GM11168 (cell line): Measurements from ENCODE around the gene ZDHHC4.

Source experiments
- in situ Hi-C: fragments of 300-500 bp; cut with MboI; formaldehyde crosslinking; loops from one replicate; pipeline ENCODE4 v1.12.0; 2022; ENCODE audit warnings: low sequenced_read_pairs; ENCODE audit not compliant: unreplicated experiment

ZDHHC4 gene

DNA sequence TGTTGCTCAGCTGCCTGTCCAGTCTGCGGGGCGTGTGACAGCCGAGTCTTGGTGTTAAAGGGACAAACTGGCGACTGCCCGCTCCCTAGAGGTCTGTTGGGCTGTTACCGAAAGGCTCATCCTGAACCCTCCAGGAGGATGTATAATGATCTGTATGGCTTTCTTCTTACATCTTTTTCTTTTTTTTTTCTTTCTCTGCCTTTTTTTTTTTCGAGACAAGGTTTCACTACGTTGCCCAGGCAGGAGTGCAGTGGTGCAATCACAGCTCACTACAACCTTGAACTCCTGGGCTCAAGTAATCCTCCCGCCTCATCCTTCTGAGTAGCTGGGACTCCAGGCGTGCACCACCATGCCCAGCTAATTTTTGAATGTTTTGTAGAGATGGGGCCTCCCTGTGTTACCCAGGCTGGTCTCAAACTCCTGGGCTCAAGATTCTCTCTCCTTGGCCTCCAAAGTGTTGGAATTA lies 13.4 kb downstream of the ZDHHC4 start:
- in situ Hi-C loops = loop anchor here (25.0 kb wide), 2 partner anchors 247 to 347 kb away; partner anchors contain the start of gene CCZ1B

- in situ Hi-C loops = no loop called here
These were observed 22.8 kb downstream of the ZDHHC4 start for GRCh38 chr7:6600093-6600492.

DNA sequence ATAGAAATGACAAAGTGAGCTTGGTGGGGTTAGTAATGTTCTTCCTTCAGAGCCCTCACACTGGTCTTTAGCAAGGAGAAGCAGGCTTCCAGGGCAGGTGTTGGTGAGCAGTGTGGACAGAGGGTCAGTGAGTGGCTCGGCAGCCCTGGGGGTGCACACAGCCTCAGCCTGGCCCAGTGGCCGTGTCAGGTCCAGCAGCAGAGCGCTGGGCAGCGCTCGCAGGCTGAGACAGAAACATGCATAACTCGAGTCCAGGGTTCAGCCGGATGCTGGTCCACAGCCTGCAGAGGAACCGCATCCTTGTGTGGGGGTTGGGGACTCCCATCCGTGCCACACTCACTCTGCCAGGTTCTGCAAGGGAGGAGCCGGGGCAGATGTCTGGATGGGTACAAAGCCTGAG lies 27.2 kb downstream of the ZDHHC4 start:
- in situ Hi-C loops = no loop called here

GRCh38 chr7:6606866-6607583 lies 29.8 kb downstream of the ZDHHC4 start:
- in situ Hi-C loops = no loop called here

DNA sequence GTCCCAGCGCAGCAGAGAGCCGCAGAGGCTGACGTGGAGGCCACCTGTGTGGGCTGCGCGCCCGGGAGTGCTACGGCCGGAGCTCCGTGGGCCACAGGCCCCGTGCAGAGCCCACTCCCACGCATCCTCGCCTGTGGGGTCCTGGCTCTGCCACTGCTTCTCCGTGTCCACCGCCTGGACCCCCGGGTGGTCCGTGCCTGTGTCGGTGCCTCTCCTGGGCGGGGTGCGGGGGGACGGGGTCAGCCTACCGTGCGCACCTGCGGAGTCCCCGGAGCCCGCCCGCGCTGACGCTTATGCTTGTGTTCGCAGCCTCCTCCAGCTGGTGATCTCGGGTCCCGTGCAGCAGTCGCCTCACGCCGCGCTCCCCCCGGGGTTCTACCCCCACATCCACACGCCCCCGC lies 30.4 kb downstream of the ZDHHC4 start:
- in situ Hi-C loops = no loop called here

- in situ Hi-C loops = no loop called here
These were observed 30.8 kb downstream of the ZDHHC4 start for GRCh38 chr7:6608081-6608480.

DNA sequence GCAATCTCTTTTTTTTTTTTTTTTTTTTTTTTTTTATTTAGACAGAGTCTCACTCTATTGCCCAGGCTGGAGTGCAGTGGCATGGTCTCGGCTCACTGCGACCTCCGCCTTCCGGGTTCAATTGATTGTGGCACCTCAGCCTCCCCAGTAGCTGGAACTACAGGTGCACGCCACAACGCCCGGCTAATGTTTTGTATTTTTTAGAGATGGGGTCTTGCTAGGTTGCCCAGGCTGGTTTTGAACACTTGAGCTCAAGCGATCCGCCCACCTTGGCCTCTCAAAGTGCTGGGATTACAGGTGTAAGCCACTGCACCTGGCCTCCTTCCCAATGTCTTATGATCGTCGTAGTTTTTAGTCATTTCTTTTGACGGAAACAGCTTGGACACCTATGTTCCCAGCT lies 31.5 kb downstream of the ZDHHC4 start:
- in situ Hi-C loops = no loop called here

DNA sequence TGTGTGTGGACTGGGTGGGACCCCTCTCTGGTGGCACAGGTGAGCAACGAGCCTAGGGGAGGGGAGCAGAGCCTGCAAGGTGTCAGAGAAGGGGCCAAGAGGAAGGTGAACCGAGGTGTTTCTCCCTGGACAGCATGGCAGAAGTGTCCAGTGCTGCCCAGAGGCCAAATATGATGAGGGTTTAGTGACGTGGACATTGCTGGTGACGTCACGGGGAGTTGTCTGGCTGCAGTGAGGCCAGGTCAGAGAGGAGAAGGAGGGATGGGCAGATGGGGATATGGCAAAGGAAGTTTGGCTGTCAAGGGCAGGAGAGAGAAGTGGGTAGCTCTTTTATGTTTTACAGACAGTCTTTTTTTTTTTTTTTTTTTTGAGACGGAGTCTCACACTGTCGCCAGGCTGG lies 35.6 kb downstream of the ZDHHC4 start:
- in situ Hi-C loops = no loop called here

DNA sequence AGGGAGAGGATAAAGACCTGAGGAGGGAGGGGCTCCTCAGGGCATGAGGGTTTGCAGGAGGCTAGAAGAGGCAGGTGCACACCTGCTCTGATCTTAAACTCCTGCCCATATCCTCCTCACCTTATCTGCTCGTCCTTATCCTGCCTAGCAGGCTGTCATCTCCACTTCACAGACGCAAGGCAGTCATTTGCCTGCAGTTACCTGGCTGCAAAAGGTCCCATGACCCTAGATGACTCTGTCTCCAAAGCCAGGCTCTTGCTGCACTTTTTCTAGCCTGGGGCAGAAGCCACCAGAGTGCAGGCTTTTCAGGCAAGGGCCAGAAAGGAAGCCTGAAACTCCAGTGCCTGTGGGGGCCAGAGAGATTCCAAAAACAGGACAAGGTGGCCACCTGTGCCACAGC lies 36.5 kb downstream of the ZDHHC4 start:
- in situ Hi-C loops = no loop called here

GRCh38 chr7:6614953-6615722 lies 37.9 kb downstream of the ZDHHC4 start, which contains the start of gene ZNF853:
Gene ZNF853, plus strand, starts transcription at chr7:6615610. Its CDS starts 565 bp downstream, at chr7:6616175.
- in situ Hi-C loops = no loop called here

GRCh38 chr7:6615723-6616555 lies 38.7 kb downstream of the ZDHHC4 start:
- in situ Hi-C loops = no loop called here

DNA sequence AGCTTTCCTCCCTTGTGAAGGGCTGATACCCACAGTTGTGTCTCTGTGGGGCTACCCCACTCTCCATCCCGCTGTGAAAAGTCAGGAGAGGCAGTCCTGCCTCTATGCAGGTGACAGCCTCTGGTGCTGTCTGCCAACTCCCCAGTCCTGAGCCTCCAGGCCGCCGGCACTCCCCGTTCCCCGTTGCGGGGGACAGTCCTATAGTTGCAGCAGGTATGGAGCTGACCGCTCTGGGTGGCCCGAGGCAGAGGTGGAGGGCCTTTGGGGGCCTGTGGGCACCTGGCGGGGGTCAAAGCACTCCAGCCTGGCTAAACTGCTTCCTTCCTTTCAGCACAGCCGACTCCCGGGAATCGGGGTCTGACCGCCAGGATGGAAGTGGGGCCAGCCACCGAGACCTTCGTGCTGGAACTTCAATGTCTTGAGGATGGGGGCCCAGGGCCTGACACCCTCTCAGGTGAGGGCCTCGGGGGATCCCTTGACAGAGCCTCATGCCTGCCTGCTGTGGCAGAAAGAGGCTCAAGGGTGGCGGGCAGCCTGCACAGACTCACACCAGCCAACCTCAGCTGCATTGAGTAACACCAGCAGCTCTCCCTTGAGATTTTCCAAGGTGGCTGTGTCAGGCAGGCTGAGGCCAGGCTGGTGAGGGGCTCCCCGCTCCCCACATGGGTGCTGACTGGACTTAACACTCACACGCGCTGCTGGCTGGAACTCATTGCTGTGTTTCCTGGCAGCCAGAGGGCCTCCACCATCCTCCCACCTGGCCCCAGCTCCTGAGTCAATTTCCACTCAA lies 39.8 kb downstream of the ZDHHC4 start:
- in situ Hi-C loops = no loop called here

DNA sequence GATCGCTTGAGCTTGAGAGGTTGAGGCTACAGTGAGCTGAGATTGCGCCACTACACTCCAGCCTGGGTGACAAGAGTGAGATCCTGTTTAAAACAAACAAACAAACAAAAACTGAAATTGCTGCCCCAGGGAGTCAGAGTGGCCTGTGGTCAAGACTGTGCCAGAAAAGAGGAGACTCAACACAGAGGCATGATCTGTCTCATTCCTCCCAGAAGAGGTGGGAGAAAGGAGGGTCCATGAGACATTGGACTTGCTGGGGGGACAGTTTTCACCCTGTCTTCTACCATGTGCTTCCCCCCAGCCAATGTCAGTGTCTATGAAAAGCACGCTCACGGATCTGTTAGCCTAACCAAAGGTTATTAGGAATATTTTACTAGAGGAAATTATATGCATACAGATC lies 41.4 kb downstream of the ZDHHC4 start:
- in situ Hi-C loops = no loop called here

DNA sequence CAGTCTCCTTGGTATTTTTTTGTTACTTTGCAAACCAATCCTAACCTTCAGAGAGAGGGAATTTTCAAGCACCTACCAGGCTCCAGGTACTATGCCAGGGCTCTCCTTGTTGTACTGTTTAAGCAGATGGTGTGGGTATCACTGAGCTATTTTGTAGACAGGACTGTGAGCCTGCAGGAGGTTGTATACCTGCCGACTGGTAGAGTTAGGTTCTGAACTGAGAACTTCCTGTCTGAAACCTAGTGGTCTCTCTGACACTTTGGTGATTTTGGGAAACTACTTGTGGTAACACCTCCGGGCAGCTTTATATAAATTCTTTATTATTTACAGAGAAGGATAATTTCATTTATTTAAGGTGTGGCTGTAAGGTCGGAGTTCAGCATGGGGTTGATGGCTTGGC lies 42.7 kb downstream of the ZDHHC4 start:
- in situ Hi-C loops = no loop called here

DNA sequence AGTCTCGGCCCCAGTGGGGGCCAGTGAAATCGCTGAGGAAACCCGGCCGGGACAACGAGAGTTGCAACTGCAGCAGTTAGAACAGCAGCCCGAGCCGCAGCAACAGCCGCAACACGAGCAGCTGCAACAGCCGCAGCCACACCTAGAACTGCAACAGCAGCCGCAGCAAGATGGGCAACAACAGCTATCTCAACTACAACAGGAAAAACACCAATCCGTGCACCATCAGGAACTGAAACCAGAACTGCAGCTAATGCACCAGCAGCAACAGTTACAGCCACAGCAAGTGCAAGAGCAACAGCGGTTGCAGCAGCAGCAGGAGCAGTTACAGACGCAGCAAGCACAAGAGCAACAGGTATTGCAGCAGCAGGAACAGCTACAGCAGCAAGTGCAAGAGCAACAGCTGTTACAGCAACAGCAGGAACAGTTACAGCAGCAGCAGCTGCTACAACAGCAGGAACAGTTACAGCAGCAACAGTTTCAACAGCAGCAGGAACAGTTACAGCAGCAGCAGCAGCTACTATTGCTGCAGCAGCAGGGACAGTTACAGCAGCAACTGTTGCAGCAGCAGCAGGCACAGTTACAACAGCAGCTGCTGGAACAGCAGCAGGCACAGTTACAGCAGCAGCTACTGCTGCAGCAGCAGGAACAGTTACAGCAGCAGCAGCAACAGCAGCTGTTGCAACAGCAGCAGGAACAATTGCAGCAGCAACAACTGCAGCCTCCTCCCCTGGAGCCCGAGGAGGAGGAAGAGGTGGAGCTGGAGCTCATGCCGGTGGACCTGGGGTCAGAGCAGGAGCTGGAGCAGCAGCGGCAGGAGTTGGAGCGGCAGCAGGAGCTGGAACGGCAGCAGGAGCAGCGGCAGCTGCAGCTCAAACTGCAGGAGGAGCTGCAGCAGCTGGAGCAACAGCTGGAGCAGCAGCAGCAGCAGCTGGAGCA lies 44.2 kb downstream of the ZDHHC4 start:
- in situ Hi-C loops = no loop called here

- in situ Hi-C loops = no loop called here
These were observed 45.0 kb downstream of the ZDHHC4 start for GRCh38 chr7:6622134-6622710.

DNA sequence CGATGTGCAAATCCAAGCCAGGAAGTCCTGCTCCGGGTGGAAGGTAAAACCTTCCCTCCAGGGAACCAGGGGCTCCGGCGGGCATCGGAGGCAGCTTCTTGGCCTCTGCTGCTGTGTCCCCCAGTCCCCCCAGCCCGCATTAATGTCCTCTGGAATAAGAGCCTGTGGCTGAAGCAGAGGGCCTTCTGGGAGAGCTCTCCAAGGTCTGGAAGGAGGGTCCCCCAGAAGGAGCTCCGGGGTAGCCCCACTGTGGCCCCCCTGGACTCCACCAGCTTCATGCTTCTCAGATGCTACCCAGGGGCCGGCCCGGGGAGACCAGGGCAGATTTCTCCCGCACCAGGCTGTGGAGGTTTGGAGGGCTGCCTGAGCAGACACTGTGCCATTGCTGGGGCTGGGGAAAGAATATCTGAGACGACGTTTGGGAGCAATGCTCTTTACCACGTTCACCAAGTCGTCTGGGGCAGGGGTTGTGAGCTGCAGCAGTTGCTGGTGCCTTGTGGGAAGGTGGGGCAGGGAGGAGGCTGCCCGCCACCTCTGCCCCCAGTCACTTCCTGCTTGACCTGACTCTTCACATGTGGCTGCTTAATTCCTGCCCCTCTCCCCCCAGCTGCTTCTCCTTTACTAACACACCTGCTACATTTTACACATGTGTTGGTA lies 46.5 kb downstream of the ZDHHC4 start:
- in situ Hi-C loops = no loop called here

GRCh38 chr7:6624246-6624611 lies 47.0 kb downstream of the ZDHHC4 start:
- in situ Hi-C loops = no loop called here
